ENCODE results near the gene MMRN2.
"Not testable (repeated sequence)": the region's sequence is repeated elsewhere in the genome, so short reads cannot be mapped to it uniquely, and the experiment has no call there.

Gene MMRN2, protein sequence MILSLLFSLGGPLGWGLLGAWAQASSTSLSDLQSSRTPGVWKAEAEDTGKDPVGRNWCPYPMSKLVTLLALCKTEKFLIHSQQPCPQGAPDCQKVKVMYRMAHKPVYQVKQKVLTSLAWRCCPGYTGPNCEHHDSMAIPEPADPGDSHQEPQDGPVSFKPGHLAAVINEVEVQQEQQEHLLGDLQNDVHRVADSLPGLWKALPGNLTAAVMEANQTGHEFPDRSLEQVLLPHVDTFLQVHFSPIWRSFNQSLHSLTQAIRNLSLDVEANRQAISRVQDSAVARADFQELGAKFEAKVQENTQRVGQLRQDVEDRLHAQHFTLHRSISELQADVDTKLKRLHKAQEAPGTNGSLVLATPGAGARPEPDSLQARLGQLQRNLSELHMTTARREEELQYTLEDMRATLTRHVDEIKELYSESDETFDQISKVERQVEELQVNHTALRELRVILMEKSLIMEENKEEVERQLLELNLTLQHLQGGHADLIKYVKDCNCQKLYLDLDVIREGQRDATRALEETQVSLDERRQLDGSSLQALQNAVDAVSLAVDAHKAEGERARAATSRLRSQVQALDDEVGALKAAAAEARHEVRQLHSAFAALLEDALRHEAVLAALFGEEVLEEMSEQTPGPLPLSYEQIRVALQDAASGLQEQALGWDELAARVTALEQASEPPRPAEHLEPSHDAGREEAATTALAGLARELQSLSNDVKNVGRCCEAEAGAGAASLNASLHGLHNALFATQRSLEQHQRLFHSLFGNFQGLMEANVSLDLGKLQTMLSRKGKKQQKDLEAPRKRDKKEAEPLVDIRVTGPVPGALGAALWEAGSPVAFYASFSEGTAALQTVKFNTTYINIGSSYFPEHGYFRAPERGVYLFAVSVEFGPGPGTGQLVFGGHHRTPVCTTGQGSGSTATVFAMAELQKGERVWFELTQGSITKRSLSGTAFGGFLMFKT

GRCh38 chr10:86957471-86958115 is at the start of gene MMRN2:
Gene MMRN2 (minus strand): TSS chr10:86957615. CDS start chr10:86957541, 74 bp downstream.
- no peak for DNase-seq (ENCODE audit: low spot score)

DNA sequence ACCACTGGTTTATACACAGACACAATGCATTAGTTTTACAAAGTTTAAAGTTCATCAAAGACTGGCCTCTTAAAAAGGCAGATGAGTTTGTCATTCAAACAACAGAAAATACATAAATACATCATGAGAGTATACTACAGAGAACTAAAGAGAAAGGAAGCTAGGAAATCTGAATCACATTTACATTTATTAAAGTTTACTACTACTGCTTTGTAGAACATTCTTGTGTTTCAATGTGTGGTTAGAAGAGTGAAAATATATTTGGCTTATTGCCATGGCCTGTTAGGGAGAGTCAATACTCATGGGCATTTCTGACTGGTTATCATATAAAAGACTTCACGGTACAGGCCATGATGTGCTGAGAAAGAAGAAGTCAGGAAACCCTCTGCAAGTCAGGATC is 49.7 kb upstream of the MMRN2 start:
- not testable (repeated sequence) for DNase-seq (ENCODE audit: low spot score)

DNA sequence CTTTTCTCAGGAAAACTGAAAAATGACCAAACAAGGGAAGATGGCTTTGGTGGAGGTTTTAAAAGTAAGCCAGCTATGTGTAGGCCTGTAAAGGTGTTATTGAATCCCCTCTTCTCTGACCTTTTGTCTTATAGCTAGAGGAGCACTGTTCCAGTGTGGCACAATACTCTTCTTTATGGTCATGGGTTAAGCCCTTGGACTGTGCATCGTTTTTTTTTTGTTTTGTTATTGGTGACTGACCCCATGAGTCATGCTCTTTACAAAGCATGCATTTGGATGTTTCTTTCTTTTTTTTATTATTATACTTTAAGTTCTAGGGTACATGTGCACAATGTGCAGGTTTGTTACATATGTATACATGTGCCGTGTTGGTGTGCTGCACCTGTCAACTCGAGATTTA is 43.1 kb upstream of the MMRN2 start:
- no peak for DNase-seq (ENCODE audit: low spot score)

DNA sequence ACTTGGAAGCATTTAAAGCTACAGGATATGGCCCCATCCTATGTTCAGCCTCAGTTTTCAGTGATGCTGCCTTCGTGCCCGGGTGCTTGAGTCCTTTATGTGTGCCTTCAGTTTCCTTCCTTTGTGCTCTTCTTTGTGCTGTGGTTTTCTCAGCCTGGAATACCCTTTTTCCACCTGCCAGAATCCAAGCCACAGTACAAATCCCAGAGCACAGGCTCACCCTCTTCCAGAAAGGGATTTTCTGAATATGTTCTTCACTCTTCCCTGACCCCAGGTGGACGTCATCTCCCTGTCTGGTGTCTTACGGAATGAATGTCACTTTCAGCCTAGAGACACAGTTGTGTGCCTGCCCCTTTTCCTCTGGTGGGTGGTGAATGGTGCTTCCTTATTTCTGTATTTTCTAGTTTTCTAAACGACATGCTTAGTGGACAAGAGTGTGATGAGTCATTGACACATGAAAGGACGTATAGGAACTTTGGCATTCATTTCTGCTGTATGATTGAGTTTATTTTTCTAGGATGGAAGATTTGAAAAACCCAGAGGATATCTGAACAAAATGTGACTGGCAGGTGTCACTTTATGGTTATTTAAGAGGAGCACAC is 42.5 kb upstream of the MMRN2 start:
- not testable (repeated sequence) for DNase-seq (ENCODE audit: low spot score)

DNA sequence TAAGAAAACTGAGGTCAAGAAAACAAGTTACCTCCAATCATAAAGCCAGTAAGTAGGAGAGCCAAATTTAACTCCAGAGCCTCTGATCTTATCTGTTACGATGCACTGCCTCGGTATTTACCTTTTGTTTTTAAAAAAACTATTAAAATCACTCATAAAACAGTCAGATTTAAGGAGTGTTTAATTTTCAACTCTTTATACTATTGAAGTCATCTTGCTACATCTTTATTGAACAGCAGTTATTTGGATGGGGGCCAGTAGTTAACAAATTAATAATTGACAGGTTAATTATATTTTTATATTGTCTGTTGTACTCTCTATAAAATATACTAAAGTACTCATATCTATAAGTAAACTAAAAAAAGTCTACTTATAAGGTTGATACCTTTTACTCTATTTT is 35.5 kb upstream of the MMRN2 start:
- no peak for DNase-seq (ENCODE audit: low spot score)

- DNase-seq (ENCODE audit: low spot score): no peak
Observed at GRCh38 chr10:86992456-86992855, 35.0 kb upstream of the MMRN2 start.

DNA sequence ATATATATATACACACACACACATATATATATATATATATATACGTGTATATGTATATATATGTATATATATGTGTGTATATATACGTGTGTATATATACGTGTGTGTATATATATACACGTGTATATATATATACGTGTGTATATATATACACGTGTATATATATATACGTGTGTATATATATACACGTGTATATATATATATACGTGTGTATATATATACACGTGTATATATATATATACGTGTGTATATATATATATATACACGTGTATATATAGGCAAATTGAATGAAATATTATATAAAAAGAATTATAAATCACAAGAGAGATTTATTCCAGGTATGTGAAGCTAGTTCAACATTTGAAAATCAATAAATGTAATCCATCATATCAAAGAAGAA is 33.9 kb upstream of the MMRN2 start:
- DNase-seq (ENCODE audit: low spot score): not testable (repeated sequence)

DNA sequence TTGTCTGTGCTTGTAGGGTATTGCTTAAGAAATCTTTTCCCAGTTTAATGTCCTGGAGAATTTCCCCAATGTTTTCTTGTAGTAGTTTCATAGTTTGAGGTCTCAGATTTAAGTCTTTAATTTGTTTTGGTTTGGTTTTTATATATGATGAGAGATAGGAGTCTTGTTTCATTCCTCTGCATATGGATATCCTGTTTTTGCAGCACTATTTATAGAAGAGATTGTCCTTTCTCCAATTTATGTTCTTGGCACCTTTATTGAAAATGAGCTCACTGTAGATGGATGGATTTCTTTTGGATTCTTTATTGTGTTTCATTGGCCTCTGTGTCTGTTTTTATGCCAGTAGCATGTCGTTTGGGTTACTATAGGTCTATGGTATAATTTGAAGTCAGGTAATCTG is 31.1 kb upstream of the MMRN2 start:
- no peak for DNase-seq (ENCODE audit: low spot score)

DNA sequence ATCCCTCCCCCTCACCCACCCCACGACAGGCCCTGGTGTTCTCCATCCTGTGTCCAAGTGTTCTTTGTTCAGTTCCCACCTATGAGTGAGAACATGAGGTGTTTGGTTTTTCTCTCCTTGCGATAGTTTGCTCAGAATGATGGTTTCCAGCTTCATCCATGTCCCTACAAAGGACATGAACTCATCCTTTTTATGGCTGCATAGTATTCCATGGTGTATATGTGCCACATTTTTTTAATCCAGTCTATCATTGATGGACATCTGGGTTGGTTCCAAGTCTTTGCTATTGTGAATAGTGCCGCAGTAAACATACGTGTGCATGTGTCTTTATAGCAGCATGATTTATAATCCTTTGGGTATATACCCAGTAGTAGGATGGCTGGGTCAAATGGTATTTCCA is 27.1 kb upstream of the MMRN2 start:
- not testable (repeated sequence) for DNase-seq (ENCODE audit: low spot score)

GRCh38 chr10:86981716-86982115 is 24.3 kb upstream of the MMRN2 start:
- no peak for DNase-seq (ENCODE audit: low spot score)

GRCh38 chr10:86981020-86981419 is 23.6 kb upstream of the MMRN2 start:
- DNase-seq (ENCODE audit: low spot score): not testable (repeated sequence)

GRCh38 chr10:86979977-86980448 is 22.6 kb upstream of the MMRN2 start:
- no peak for DNase-seq (ENCODE audit: low spot score)

- no peak for DNase-seq (ENCODE audit: low spot score)
Observed at GRCh38 chr10:86979296-86979818, 21.9 kb upstream of the MMRN2 start.

DNA sequence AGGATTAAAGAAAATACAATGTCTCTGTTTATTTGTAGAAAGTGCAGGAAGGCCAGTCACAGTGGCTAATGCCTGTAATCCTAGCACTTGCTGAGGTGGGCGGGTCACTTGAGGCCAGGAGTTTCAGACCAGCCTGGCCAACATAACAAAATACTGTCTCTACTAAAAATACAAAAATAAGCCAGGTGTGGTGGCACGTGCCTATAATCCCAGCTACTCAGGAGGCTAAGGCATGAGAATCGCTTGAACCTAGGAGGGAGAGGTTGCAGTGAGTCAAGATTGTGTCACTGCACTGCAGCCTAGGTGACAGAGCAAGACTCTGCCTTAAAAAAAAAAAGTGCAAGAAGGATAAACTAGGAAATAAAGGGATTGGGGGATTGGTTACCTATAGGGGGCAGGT is 21.0 kb upstream of the MMRN2 start:
- not testable (repeated sequence) for DNase-seq (ENCODE audit: low spot score)

DNA sequence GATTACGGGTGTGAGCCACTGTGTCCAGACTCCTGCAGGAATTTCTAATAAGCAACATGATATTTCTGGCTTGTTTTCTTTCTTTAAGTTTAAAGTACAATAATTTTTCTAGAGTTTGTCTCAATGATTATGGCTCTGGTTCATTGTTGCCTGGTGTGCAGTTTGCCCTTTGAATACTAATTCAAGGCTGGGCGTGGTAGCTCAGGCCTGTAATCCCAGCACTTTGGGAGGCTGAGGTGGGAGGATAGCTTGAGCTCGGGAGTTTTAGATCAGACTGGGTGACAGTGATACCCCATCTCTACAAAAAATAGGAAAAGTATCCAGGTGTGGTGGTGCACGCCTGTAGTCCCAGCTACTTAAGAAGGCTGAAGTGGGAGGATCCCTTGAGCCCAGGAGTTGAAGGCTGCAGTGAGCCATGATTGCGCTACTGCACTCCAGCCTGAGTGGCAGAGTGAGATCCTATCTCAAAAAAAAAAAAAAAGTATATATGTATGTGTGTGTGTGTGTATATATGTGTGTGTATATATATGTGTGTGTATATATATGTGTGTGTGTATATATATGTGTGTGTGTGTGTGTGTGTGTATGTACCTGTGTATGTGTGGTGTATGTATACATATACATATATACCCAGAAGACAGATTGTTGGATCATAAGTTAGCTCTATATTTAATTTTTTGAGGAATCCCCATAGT is 19.1 kb upstream of the MMRN2 start:
- no peak for DNase-seq (ENCODE audit: low spot score)

- DNase-seq (ENCODE audit: low spot score): no peak
Observed at GRCh38 chr10:86974484-86974883, 17.1 kb upstream of the MMRN2 start.

DNA sequence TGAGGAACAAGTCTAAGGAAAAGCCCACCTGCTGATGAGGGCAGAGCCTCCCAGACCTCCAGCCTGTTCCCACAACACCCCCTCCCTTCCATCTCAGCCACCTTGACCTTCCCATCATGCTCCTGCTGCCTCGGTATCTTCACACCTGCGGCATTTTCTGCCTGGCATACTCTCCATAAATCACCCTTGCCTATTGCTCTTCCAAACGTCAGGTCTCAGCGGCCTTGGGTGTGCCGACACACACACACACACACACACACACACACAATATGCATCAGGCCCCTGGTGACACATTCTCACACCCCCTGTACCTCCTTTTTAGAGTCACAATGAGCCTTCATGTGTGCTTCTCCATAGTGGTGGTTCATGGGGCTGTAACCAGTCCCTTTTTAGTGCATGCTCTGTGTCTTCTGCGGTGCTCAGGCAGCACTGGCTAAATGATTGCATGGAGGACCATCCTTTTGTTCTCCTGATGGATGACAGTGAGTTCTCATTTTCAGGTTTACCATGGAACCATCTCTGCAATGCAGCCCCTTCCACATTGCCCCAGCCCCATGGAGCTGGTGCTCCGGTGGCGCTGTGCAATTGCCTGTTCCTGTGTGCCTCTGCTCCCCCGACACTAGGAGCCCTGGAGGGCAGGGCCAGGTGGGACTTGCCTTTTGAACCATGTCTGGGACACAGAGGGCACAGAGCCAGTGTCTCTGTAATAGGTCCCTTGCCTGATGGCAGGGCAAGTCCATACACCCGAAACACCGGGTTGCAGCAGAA is 15.4 kb upstream of the MMRN2 start:
- DNase-seq (ENCODE audit: low spot score): no peak

DNA sequence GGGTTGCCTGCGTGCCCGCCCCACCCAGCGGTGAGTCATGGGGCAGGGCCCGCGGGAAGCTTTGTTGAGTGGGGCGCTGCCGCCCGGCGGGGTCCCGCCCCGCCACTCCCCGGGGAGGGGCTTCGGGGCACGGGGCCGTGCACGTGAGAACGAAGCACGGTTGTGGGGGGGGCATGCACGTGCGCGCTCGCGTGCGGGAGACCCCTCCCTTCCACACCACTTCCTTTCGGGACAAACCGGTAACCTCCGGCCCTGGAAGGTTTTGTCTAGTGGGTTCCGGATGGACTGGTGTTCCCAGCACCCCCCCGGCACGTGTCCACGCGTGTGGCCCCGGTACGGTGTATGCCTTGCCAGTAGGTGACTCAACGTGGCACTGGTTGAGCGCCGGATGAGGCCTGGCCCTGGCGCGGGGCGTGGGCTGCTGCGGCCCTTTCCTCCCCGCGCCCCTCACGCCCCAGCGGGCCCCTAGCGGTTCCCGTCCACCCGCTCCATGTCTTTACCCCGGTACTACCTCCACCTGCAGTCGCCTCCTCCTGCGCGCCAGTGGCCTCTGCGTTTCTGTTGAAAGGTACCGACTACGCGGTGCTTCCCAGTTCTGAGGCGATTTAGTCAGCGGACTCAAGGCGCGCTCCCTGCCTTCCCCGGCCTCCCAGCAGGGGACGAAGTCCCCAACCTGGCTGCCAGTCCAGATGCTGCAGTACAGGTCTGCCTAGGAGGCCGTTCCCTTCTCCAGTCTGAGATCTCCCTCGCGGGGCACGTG is 14.0 kb upstream of the MMRN2 start:
- peak; percentile 76 for DNase-seq (ENCODE audit: low spot score)

DNA sequence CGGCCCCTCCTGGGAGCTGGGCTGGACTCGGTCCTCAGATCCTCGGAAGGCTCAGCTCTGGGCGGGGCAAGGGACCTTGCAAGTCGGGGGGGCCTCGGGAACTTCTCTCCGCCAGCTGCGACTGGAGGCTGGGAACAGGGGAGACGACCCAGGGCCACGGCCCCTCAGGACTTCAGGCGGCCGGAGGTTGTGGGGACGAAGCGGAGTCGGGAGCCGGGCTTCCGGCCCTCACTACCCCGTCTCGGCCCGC is 13.5 kb upstream of the MMRN2 start:
- no peak for DNase-seq (ENCODE audit: low spot score)
